ENCODE results near the gene ELP2.

GRCh38 chr18:36194600-36195315 is 65.1 kb downstream of the ELP2 start:
- TF ChIP-seq RARB (CRISPR knock-in tag; IDR thresholded peaks at IDR 0.05): no peak
- TF ChIP-seq TSHZ2 (CRISPR knock-in tag; IDR thresholded peaks at IDR 0.05): no peak
- no peak for TF ChIP-seq PATZ1 (CRISPR knock-in tag; IDR thresholded peaks at IDR 0.05; ENCODE audit: borderline replicate concordance)
- no peak for TF ChIP-seq ZNF565 (CRISPR knock-in tag; conservative IDR thresholded peaks at IDR 0.05; ENCODE audit: low read depth)
- no peak for TF ChIP-seq ZFP3 (CRISPR knock-in tag; IDR thresholded peaks at IDR 0.05)
- TF ChIP-seq SNAI2 (CRISPR knock-in tag; IDR thresholded peaks at IDR 0.05): no peak
- no peak for TF ChIP-seq ZC3H10 (CRISPR knock-in tag; IDR thresholded peaks at IDR 0.05)
- TF ChIP-seq TCF4 (CRISPR knock-in tag; IDR thresholded peaks at IDR 0.05; ENCODE audit: borderline replicate concordance): no peak
- TF ChIP-seq CSRNP3 (CRISPR knock-in tag; IDR thresholded peaks at IDR 0.05): no peak
- TF ChIP-seq OSR1 (CRISPR knock-in tag; IDR thresholded peaks at IDR 0.05): no peak
